ENCODE measurements around the gene SPHKAP.
"Not testable (repeated sequence)": the region's sequence is repeated elsewhere in the genome, so short reads cannot be mapped to it uniquely, and the experiment has no call there.

Gene SPHKAP

DNA sequence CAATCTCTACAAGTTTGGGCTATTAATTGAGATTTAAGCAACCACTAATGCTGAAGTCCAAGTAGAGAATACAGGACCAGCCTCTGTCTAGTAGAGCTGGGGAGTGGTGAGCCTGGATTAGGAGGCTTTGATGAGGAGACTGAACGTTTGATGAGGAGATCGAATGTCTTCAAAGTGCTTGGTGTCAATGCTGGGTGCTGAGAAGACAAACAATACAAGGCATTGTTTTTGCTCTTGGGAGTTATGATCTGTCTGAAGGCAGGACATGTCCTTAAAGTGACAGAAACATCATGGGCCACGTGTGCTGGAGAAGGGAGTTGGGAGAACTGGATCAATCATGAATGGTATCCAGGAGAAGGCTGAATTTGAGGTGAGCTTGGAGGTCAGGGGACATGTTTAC, 143.6 kb downstream of the SPHKAP start:
- in situ Hi-C loops (cut with MboI; ENCODE audit: low sequenced_read_pairs) = no loop called here

- in situ Hi-C loops (cut with MboI; ENCODE audit: low sequenced_read_pairs) = no loop called here
Observed at GRCh38 chr2:228023619-228024018, 157.9 kb downstream of the SPHKAP start.

- in situ Hi-C loops (cut with MboI; ENCODE audit: low sequenced_read_pairs) = no loop called here
Observed at GRCh38 chr2:228018311-228018710, 163.2 kb downstream of the SPHKAP start.

DNA sequence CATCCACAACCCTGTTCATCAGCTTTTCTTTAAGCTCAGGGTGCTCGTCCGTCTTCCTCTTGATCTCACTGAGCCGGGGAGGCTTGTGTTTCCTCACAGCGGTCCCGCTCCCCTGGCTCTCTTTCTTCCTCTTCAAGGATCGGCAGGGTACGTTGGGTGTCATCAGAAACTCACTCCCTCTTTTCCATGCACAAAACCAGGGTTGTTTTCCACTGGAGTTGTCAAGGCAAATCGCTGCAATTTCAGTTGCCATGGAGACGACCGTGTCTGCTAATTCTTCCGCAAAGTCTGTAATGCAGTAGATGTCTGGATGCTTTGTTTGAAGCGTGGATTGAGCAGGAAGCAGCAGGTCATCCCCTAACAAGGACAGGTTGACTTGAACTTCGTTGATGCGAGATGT, 163.7 kb downstream of the SPHKAP start:
- in situ Hi-C loops (cut with MboI; ENCODE audit: low sequenced_read_pairs) = no loop called here

DNA sequence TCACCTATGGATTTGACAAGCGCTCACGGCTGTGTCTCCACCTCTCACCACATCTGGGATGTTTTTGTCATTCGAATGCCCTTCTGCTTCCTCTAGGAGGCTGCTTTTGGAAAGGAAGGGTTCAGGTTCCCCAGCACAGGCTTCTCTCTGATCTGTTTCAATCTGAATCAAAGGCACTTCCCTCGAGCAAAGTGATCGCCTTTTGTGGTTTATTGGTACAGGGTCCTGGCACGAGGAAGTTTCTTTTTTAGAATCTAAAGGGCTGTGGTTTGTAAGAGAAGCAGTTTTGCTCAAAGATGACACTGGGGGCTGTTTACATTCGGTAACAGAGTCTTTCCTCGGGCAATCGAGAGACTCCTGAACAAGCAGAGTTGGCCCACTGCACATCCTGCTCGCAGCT, 165.1 kb downstream of the SPHKAP start:
- in situ Hi-C loops (cut with MboI; ENCODE audit: low sequenced_read_pairs) = no loop called here

GRCh38 chr2:228015741-228016140, 165.7 kb downstream of the SPHKAP start:
- in situ Hi-C loops (cut with MboI; ENCODE audit: low sequenced_read_pairs) = no loop called here

- in situ Hi-C loops (cut with MboI; ENCODE audit: low sequenced_read_pairs) = no loop called here
Observed at GRCh38 chr2:227996366-227996765, 185.1 kb downstream of the SPHKAP start.

GRCh38 chr2:227990937-227991336, 190.6 kb downstream of the SPHKAP start:
- in situ Hi-C loops (cut with MboI; ENCODE audit: low sequenced_read_pairs) = no loop called here

- in situ Hi-C loops (cut with MboI; ENCODE audit: low sequenced_read_pairs) = no loop called here
Observed at GRCh38 chr2:227973241-227973640, 208.2 kb downstream of the SPHKAP start.

GRCh38 chr2:227971619-227972230, 209.8 kb downstream of the SPHKAP start:
- in situ Hi-C loops (cut with MboI; ENCODE audit: low sequenced_read_pairs) = no loop called here

DNA sequence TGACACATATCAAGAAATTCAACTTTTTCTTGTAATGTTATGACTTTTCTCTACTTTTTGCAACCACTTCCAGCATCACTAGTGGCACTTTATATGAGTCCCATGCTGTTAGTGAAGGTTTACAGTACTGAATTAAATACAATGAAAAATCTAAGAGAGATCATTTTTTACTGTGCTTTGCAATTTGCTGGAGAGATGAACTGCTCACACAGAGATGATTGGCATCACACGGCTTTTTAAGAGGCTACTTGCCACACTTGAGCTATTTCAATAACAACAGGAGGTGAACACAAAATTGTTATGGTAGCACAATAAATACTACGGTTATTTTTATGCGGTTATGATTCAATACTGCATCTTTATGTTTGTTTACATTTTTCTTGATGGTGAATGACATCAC, 221.2 kb downstream of the SPHKAP start:
- in situ Hi-C loops (cut with MboI; ENCODE audit: low sequenced_read_pairs) = no loop called here

DNA sequence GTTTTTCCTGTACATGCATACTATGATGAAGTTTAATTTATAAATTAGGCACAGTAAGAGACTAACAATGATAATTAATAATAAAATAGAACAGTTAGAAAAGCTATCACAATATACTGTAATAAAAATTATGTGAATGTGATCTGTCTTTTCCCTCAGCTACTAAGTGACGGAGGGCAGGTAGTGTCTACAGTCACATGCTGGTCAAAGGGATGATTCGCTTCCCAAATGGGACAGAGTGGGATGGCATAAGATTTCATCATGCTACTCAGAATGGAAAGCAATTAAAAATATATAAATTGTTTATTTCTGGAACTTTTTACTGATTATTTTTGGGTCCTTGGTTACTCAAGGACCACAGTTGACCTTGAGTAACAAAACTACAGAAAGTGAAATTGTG, 238.5 kb downstream of the SPHKAP start:
- in situ Hi-C loops (cut with MboI; ENCODE audit: low sequenced_read_pairs) = no loop called here

DNA sequence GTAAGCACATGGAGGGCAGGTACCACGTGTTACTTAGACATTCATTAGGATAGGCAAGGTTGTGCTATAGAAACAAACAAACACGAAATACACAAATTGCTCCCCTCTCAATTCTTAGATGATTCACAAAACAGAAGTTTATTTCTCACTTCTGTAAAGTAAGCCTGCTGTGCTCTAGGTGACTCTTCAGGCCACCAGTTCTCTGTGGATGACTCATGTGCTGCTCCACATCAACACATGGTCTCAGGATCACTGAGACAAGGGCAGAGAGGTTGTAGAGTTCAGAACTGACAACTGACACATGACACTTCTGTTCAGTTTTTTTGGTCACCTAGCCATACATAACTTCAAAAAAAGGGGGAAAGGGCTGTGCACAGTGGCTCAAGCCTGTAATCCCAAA, 239.5 kb downstream of the SPHKAP start:
- in situ Hi-C loops (cut with MboI; ENCODE audit: low sequenced_read_pairs) = no loop called here

GRCh38 chr2:227939271-227940027, 242.0 kb downstream of the SPHKAP start:
- in situ Hi-C loops (cut with MboI; ENCODE audit: low sequenced_read_pairs) = no loop called here

DNA sequence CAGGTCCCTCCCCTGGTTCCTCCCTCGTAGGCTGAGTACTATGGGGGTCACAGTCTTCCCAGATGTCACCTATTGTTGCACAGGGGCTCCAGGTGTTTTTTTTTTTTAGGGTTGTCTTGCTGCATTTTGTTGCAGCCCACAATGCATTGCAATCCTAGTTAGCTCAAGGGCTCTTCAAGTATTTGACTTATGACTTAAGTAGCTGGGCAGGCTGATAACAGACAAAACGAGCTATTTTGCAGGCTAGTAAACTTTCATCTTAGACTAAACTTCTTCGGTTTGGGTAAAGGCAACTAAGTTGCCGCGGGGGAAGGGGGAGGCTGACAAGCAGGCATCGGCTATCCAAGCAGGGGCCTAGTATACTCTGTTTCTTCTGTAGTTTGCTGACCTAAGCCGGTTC, 245.2 kb downstream of the SPHKAP start:
- in situ Hi-C loops (cut with MboI; ENCODE audit: low sequenced_read_pairs) = not testable (repeated sequence)

DNA sequence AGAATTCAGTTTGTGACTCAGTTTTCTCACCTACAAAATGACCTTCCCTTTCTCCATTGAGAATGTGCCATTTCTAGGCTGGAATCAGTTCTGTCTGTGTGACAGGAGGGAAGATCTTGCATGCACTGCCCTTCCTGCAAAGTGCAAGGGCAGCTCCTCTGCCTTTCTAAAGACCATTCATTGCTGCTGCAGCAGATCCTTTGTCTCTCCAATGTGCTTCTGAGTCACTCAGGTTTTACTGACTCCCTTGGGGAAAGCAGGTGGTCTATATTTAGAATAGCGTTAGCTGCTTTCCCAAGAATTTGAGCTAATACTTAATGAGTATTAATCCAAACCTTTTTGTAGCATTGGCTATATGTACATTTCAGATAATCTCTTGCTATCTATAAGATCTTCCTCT, 247.6 kb downstream of the SPHKAP start:
- in situ Hi-C loops (cut with MboI; ENCODE audit: low sequenced_read_pairs) = no loop called here

- in situ Hi-C loops (cut with MboI; ENCODE audit: low sequenced_read_pairs) = no loop called here
Observed at GRCh38 chr2:227932403-227932802, 249.1 kb downstream of the SPHKAP start.

DNA sequence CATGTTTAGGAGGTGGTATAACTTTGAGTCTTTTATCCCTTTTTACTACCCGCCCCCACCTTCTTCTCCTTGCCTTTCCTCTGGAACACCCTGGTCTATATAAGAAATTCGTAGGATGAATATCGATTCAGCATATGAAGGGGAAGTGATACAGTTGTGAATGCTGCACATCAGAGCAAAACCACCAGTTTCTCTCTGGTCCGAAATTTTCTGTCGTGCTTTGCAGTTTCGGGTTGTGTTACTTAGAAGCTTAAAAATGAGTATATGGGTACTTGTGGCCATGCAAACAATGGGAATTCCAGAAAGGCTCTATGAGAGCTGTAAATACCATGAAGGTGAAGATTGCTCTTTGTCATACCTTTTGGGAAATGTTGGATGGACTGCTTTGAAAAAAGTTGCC, 249.5 kb downstream of the SPHKAP start:
- in situ Hi-C loops (cut with MboI; ENCODE audit: low sequenced_read_pairs) = no loop called here
